ENCODE data around the gene IKBKG. TPM values are rescaled to one million over a fixed set of nuclear protein-coding genes. Genes with fewer than 3 reads are reported as not detected.

Gene IKBKG
- total and polyA plus RNA-seq, 2 of the 13 experiments (the other 11 are each of a cell fraction or from before 2014, with no cell fraction given): 30.6 to 44.3 TPM

- TF ChIP-seq ARID4A (CRISPR knock-in tag; IDR thresholded peaks at IDR 0.05; ENCODE audit: borderline replicate concordance): peak; percentile 37; the same call in 1 of the 2 replicates
- TF ChIP-seq POLR2G (IDR thresholded peaks at IDR 0.05; ENCODE audit: low read depth, low read length): peak; percentile 37; the same call in 1 of the 2 replicates
- TF ChIP-seq NFYC (CRISPR knock-in tag; IDR thresholded peaks at IDR 0.05): peak; percentile 50
- TF ChIP-seq TOPORS (CRISPR knock-in tag; IDR thresholded peaks at IDR 0.05): no peak
- peak; percentile 46; the same call in 1 of the 2 replicates for TF ChIP-seq MAX (IDR thresholded peaks at IDR 0.05)
- no peak for TF ChIP-seq ATF4 (CRISPR knock-in tag; IDR thresholded peaks at IDR 0.05)
- no peak for TF ChIP-seq DMAP1 (CRISPR knock-in tag; IDR thresholded peaks at IDR 0.05)
- peak; percentile 17; the same call in 1 of the 2 replicates for TF ChIP-seq MIER3 (CRISPR knock-in tag; IDR thresholded peaks at IDR 0.05; ENCODE audit: borderline replicate concordance)
- peak; percentile 39; the same call in 1 of the 2 replicates for TF ChIP-seq MYPOP (CRISPR knock-in tag; IDR thresholded peaks at IDR 0.05)
Measured at GRCh38 chrX:154517101-154517781, 30.2 kb upstream of the IKBKG start (continued).
